ENCODE data around the gene TFEC. TPM values are rescaled to one million over a fixed set of nuclear protein-coding genes. Genes with fewer than 3 reads are reported as not detected.
"Not testable (repeated sequence)": the region's sequence is repeated elsewhere in the genome, so short reads cannot be mapped to it uniquely, and the experiment has no call there.

TFEC gene
- total RNA-seq, 1 experiment from 2014 or later = 0.12 TPM

DNA sequence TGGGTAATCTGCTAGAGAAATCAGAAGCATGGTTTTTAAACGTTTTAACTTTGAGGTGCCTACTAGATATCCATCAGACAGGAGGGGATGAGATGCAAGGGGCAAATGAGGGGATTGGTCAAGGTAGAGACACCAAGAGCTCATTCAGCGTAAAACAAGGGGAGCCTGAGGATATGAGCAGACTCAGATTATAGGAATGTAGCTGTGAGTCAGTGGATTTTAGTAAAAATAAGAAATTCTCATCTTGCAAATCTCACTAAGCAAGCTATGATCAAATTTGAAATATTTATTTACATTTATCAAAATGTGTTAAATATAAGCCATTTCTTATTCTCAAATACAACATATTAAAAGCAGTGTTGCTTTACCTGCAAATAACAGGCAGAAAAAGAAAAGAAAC, 21.4 kb upstream of the TFEC start:
- BruUV-seq (replicated peaks) = no TSS peak

DNA sequence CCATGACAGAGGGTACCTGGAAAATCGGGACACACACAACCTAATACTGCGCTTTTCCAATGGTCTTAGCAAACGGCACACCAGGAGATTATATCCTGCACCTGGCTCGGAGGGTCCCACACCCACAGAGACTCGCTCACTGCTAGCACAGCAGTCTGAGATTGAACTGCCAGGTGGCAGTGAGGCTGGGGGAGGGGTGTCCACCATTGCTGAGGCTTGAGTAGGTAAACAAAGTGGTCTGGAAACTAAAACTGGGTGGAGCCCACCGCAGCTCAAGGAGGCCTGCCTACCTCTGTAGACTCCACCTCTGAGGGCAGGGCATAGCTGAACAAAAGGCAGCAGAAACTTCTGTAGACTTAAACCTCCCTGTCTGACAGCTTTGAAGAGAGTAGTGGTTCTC, 16.7 kb upstream of the TFEC start:
- DNase-seq (ENCODE audit: low read depth, low spot score); H3K79me2 ChIP-seq (ENCODE audit: insufficient read depth, low read length); CTCF ChIA-PET; H3K4me3 ChIP-seq (replicated peaks in 1 of 2; ENCODE audit: low read depth in 1 of 2, low read length in 2 of 2); H2AFZ ChIP-seq (ENCODE audit: low read depth, low read length, poor library complexity, severe bottlenecking); RAD21 ChIA-PET (ENCODE audit: low non-redundant PET in 1 of 2, low total read pairs in 2 of 2, uncharacterized antibody in 2 of 2, unreplicated experiment in 2 of 2); H3K9me2 ChIP-seq (ENCODE audit: insufficient read depth); POLR2A ChIA-PET; H3K4me1 ChIP-seq (ENCODE audit: control insufficient read depth in 1 of 2, insufficient read depth in 2 of 2, low read length in 2 of 2); intact Hi-C loops (cut with micrococcal nuclease); H3K27me3 ChIP-seq (ENCODE audit: insufficient read depth, low read length); H3K4me2 ChIP-seq (ENCODE audit: low read length); H3K9ac ChIP-seq (ENCODE audit: low read length); ATAC-seq; BruUV-seq (replicated peaks); H3K36me3 ChIP-seq (ENCODE audit: control insufficient read depth in 1 of 2, insufficient read depth in 2 of 2, low read length in 2 of 2); H4K20me1 ChIP-seq (ENCODE audit: insufficient read depth); H3K9me3 ChIP-seq (ENCODE audit: control insufficient read depth in 1 of 2, insufficient read depth in 1 of 2, low read depth in 1 of 2, low read length in 2 of 2); H3K27ac ChIP-seq (ENCODE audit: low read depth, low read length): not testable (repeated sequence)

More for the DNA sequence above, 21.4 kb upstream of the TFEC start:
- ChIA-PET POLR2A (no interaction called here), RAD21 (ENCODE audit: low non-redundant PET in 1 of 2, low total read pairs in 2 of 2, uncharacterized antibody in 2 of 2, unreplicated experiment in 2 of 2) (no interaction called here), CTCF (no interaction called here)
- no peaks in the 10 kb centered on the region for H3K9me2 ChIP-seq (ENCODE audit: insufficient read depth)
- intact Hi-C loops (cut with micrococcal nuclease) = no loop called here
- ATAC-seq (no peak), DNase-seq (ENCODE audit: low read depth, low spot score) (no peak)
- no peak overlapping the region for H3K9ac ChIP-seq (ENCODE audit: low read length)
- H2AFZ ChIP-seq (ENCODE audit: low read depth, low read length, poor library complexity, severe bottlenecking) = no peak overlapping the region
- H3K4me3 ChIP-seq (replicated peaks in 1 of 2; ENCODE audit: low read depth in 1 of 2, low read length in 2 of 2) = no peak overlapping the region
- no peak overlapping the region for H3K27ac ChIP-seq (ENCODE audit: low read depth, low read length)
- H3K27me3 ChIP-seq (ENCODE audit: insufficient read depth, low read length) = no peaks in the 10 kb centered on the region
- no peaks in the 10 kb centered on the region for H3K9me3 ChIP-seq (ENCODE audit: control insufficient read depth in 1 of 2, insufficient read depth in 1 of 2, low read depth in 1 of 2, low read length in 2 of 2)
- TF ChIP-seq JUND (IDR thresholded peaks at IDR 0.05) = no peak
- TF ChIP-seq ELF1 (IDR thresholded peaks at IDR 0.05; ENCODE audit: borderline replicate concordance, low read depth) = no peak
- TF ChIP-seq, protein P1, sequence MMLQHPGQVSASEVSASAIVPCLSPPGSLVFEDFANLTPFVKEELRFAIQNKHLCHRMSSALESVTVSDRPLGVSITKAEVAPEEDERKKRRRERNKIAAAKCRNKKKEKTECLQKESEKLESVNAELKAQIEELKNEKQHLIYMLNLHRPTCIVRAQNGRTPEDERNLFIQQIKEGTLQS (IDR thresholded peaks at IDR 0.05) = no peak
- no peak for TF ChIP-seq SP1 (IDR thresholded peaks at IDR 0.05; ENCODE audit: low read depth)
- no peak for TF ChIP-seq POLR2A (IDR thresholded peaks at IDR 0.05; ENCODE audit: borderline replicate concordance, extremely low read depth, insufficient read depth, insufficient read length)
- TF ChIP-seq, protein P2, sequence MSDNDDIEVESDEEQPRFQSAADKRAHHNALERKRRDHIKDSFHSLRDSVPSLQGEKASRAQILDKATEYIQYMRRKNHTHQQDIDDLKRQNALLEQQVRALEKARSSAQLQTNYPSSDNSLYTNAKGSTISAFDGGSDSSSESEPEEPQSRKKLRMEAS (IDR thresholded peaks at IDR 0.05) = no peak
- TF ChIP-seq EZH2phosphoT487 (IDR thresholded peaks at IDR 0.05; ENCODE audit: borderline replicate concordance) = no peak
- no peak for TF ChIP-seq POLR2AphosphoS5 (IDR thresholded peaks at IDR 0.05; ENCODE audit: low read depth, low read length)
- no peak for TF ChIP-seq EZH2 (IDR thresholded peaks at IDR 0.05)
- no peak for TF ChIP-seq CEBPB (IDR thresholded peaks at IDR 0.05; ENCODE audit: low read depth)
- no peak for TF ChIP-seq RAD21 (IDR thresholded peaks at IDR 0.05; ENCODE audit: low read depth)
- TF ChIP-seq YY1 (IDR thresholded peaks at IDR 0.05; ENCODE audit: extremely low read depth, insufficient replicate concordance, low read depth, low read length) = no peak
- TF ChIP-seq SRF (IDR thresholded peaks at IDR 0.05; ENCODE audit: low read depth) = no peak
- TF ChIP-seq EGR1 (IDR thresholded peaks at IDR 0.05; ENCODE audit: low read depth) = no peak
- no peak for TF ChIP-seq ZFX (IDR thresholded peaks at IDR 0.05)
- TF ChIP-seq, protein P3, sequence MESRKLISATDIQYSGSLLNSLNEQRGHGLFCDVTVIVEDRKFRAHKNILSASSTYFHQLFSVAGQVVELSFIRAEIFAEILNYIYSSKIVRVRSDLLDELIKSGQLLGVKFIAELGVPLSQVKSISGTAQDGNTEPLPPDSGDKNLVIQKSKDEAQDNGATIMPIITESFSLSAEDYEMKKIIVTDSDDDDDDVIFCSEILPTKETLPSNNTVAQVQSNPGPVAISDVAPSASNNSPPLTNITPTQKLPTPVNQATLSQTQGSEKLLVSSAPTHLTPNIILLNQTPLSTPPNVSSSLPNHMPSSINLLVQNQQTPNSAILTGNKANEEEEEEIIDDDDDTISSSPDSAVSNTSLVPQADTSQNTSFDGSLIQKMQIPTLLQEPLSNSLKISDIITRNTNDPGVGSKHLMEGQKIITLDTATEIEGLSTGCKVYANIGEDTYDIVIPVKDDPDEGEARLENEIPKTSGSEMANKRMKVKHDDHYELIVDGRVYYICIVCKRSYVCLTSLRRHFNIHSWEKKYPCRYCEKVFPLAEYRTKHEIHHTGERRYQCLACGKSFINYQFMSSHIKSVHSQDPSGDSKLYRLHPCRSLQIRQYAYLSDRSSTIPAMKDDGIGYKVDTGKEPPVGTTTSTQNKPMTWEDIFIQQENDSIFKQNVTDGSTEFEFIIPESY (IDR thresholded peaks at IDR 0.05; ENCODE audit: extremely low read depth, insufficient replicate concordance, low read length) = no peak
- TF ChIP-seq FOSL1 (IDR thresholded peaks at IDR 0.05; ENCODE audit: low read depth) = no peak
- no peak for TF ChIP-seq CBX3 (IDR thresholded peaks at IDR 0.05; ENCODE audit: low read depth)
- H3K4me2 ChIP-seq (ENCODE audit: low read length) = no peak overlapping the region
- no peaks in the 10 kb centered on the region for H3K79me2 ChIP-seq (ENCODE audit: insufficient read depth, low read length)
- H3K4me1 ChIP-seq (ENCODE audit: control insufficient read depth in 1 of 2, insufficient read depth in 2 of 2, low read length in 2 of 2) = no peaks in the 10 kb centered on the region
- H4K20me1 ChIP-seq (ENCODE audit: insufficient read depth) = no peaks in the 10 kb centered on the region
- no peaks in the 10 kb centered on the region for H3K36me3 ChIP-seq (ENCODE audit: control insufficient read depth in 1 of 2, insufficient read depth in 2 of 2, low read length in 2 of 2)

Measured in HCT116 (cell line).